Esophagus muscularis mucosa (tissue), 4 donors: ENCODE measurements around the gene THSD1.

ENCODE experiments used
- CTCF ChIP-seq, 3 experiments: fragments of 200-600 bp in 2 of 3; fragments of 450-650 bp in 1 of 3; sonication (generic) in 2 of 3; IDR thresholded peaks; one replicate each; pipeline ENCODE4 v1.5.1; 2017 to 2019; ENCODE audit warnings: antibody characterized with exemption in 3 of 3, mild to moderate bottlenecking in 2 of 3, moderate library complexity in 1 of 3
- EP300 ChIP-seq: sonication (generic); formaldehyde crosslinking; IDR thresholded peaks from one replicate; pipeline ENCODE4 v1.6.1; 2017; ENCODE audit warnings: antibody characterized with exemption
- POLR2A ChIP-seq: fragments of 450-650 bp; IDR thresholded peaks from one replicate; pipeline ENCODE4 v1.6.1; 2017; ENCODE audit warnings: antibody characterized with exemption, moderate library complexity, mild to moderate bottlenecking, low read depth
- POLR2AphosphoS5 ChIP-seq, 2 donors: sonication (generic); formaldehyde crosslinking; IDR thresholded peaks; one replicate each; pipeline ENCODE4 v1.6.1; 2017; ENCODE audit warnings: antibody characterized with exemption in 2 of 2

DNA sequence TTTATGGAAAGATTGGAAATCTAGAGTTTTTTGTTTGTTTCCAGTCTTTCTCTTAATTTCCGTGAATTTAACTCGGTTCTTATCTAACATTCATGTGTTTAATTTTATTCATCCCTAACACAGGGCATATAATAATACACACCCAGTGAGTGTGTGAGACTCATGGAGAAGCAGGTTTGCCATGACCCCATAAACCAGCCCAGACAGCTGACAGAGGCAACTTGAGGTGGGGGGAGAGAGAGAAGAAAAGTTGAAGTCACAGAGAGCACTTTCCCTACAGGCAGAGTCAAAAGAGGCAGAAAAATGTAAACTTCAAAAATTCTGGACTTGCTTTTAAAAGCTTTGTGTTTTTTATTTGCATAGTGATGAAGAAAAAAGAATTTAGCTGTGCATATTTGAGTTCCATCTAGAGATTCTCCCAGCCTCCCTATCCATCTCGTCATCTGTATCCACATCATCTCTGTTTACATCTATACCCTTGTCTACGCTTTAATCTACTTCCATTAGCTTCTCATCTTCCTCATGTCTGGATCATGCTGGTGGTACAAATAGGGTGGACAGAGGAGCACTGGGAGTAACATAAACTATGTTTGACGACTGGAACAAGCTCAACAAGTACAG lies 60.2 kb downstream of the THSD1 start:
- TF ChIP-seq EP300 (no peak), POLR2AphosphoS5 (IDR thresholded peaks at IDR 0.05) (no peak), CTCF (IDR thresholded peaks at IDR 0.05) (no peak), POLR2A (no peak)
